ENCODE data around the gene DTX1. TPM values are rescaled to one million over a fixed set of nuclear protein-coding genes. Genes with fewer than 3 reads are reported as not detected.

The DTX1 gene
- total and polyA plus RNA-seq, 2 of the 8 experiments (the other 6 are each of a cell fraction or from before 2014, with no cell fraction given): 4.7 to 6.9 TPM

GRCh38 chr12:113043240-113043639, 13.3 kb upstream of the DTX1 start:
- Histone ChIP-seq H2BK15ac (ENCODE audit: low read length) (no peak overlapping the region), H3K4ac (replicated peaks; ENCODE audit: insufficient read length, low read depth, low read length) (no peak overlapping the region), H4K5ac (ENCODE audit: insufficient read length, low read depth, low read length) (no peak overlapping the region), H3K4me2 (ENCODE audit: insufficient read depth in 1 of 2, low read depth in 2 of 2, low read length in 2 of 2) (no peak overlapping the region), H3K79me2 (ENCODE audit: control insufficient read depth in 1 of 2, insufficient read depth in 2 of 2, low read length in 2 of 2) (no peaks in the 10 kb centered on the region), H3K79me1 (ENCODE audit: low read depth, low read length) (no peaks in the 10 kb centered on the region), H2BK20ac (ENCODE audit: low read length) (no peak overlapping the region), H2BK120ac (replicated peaks; ENCODE audit: low read depth, low read length) (no peak overlapping the region), H3K36me3 (ENCODE audit: control insufficient read depth in 2 of 4, insufficient read depth in 4 of 4, low read length in 3 of 4) (no peaks in the 10 kb centered on the region), H3K9ac (replicated peaks in 1 of 4; ENCODE audit: extremely low read depth in 1 of 4, low read depth in 3 of 4, low read length in 3 of 4) (no peak overlapping the region), H3K14ac (ENCODE audit: insufficient read length) (no peak overlapping the region), H3K9me3 (ENCODE audit: insufficient read depth in 2 of 2, low read depth in 1 of 2, low read length in 1 of 2) (no peaks in the 10 kb centered on the region), H3K23me2 (ENCODE audit: low read depth, low read length) (peaks cover 5% of the 10 kb centered on the region; the same call in 1 of the 2 replicates), H4K91ac (replicated peaks; ENCODE audit: insufficient read length, low read length) (no peak overlapping the region), H4K20me1 (replicated peaks in 1 of 2; ENCODE audit: control insufficient read depth in 1 of 2, insufficient read depth in 2 of 2, low read length in 2 of 2) (no peaks in the 10 kb centered on the region), H2AK5ac (ENCODE audit: low read depth, low read length) (no peak overlapping the region), H2BK12ac (ENCODE audit: low read depth, low read length) (no peak overlapping the region), H3K27ac (ENCODE audit: low read depth, low read length) (no peak overlapping the region), H3K23ac (ENCODE audit: insufficient read length) (no peak overlapping the region), H3K56ac (replicated peaks; ENCODE audit: insufficient read length, low read depth, low read length) (no peak overlapping the region), H3K27me3 (replicated peaks in 1 of 4; ENCODE audit: control insufficient read depth in 3 of 4, extremely low read depth in 1 of 4, insufficient read depth in 3 of 4, low read length in 3 of 4) (no peaks in the 10 kb centered on the region), H2BK5ac (ENCODE audit: low read depth, low read length) (no peak overlapping the region), H4K8ac (ENCODE audit: extremely low read depth, insufficient read depth, low read length) (no peak overlapping the region), H3K18ac (ENCODE audit: extremely low read depth, low read length) (no peak overlapping the region), H3K4me3 (ENCODE audit: extremely low read depth in 1 of 4, insufficient read depth in 2 of 4, low read depth in 3 of 4, low read length in 4 of 4) (no peak overlapping the region), H2AFZ (ENCODE audit: low read length) (no peak overlapping the region), H3K4me1 (replicated peaks in 1 of 4; ENCODE audit: control insufficient read depth in 3 of 4, insufficient read depth in 4 of 4, low read length in 3 of 4) (no peaks in the 10 kb centered on the region)
- DNase-seq (ENCODE audit: low read depth in 1 of 2, low spot score in 2 of 2) (no peak), FAIRE-seq (no peak)
- CTCF ChIA-PET (ENCODE audit: partially characterized antibody): interaction anchor here (1.9 kb wide), 1 partner anchor 50 kb away, joined by 9 read pairs; no protein-coding TSS in a partner anchor
- WGBS, 2 experiments (ENCODE audit: extremely low coverage in 1 of 2, insufficient coverage in 1 of 2, insufficient read length in 1 of 2, insufficient replicate concordance in 2 of 2, low coverage in 1 of 2, low lambda C conversion rate in 2 of 2, missing lambda C conversion rate in 1 of 2): 89% methylated on average over 8 of the region's 8 CpGs; no CpG with 5 or more reads in 1 of the 2 experiments
- TF ChIP-seq POLR2A (IDR thresholded peaks at IDR 0.05; ENCODE audit: control extremely low read depth in 1 of 2, low read depth in 2 of 2, low read length in 2 of 2) (no peak), ATF3 (IDR thresholded peaks at IDR 0.05; ENCODE audit: insufficient read depth, low read depth, low read length) (no peak), EP300 (IDR thresholded peaks at IDR 0.05; ENCODE audit: borderline replicate concordance in 1 of 2, low read depth in 2 of 2, low read length in 2 of 2) (no peak), CHD2 (IDR thresholded peaks at IDR 0.05; ENCODE audit: low read length) (no peak)
- POLR2A ChIA-PET (ENCODE audit: partially characterized antibody): no interaction called here
